SK-N-DZ (cell line): ENCODE results near the gene ESRRB.

Source experiments
- DNase-seq: peaks from one replicate; pipeline ENCODE4 v3.0.0-alpha.2; 2015; ENCODE audit warnings: low spot score

The ESRRB gene

DNA sequence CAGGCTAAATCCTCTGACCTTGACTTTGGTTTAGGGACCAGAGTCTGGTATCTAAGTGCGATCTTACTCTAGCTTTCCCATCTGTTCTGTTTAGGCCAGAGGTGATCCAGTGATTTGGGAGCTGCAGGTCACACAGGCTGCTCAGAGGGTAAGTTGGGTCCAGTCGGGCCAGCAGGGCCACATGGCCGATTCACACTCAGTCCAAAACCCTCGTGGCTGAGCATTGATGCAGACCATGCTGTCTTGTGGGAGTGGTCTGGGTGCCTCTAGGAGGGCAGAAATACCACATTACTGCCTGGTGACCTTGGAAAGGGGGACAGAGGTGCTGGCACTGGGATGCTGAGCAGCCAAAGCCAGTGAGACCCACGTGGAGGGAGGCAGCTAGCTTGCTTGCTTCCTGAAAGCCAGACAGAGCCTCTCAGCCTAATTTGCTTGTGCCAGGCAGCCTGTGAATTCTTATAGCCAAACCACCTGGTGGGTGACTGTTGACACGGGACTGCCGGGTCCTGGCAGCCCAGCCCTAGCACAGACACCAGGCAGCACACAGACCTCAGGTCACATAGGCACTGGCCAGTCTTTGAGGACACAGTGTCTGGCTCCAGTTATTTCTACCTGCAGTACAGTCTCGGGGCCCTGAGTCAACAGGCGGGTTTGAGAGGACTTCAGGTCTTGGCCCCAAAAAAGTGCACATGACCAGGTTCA is 31.7 kb downstream of the ESRRB start:
- no peak for DNase-seq

DNA sequence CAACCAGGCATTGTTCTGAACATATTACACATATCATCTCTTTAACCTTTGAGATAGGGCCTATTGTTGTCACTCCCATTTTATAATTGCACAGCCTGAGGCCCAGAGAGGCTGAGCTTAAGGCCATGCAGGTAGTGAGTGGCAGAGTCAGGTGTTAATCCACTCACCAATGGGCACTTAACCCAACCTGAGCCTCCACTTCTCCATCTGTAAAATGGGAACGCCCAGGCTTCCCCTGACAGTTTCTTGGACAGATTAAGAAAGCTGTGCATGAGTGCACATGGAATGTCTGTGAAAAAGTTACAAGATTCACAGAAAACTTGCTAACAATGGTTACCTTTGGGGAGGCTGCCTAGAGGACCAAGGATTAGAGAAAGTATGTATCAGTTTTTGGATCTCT is 32.9 kb downstream of the ESRRB start:
- no peak for DNase-seq

DNA sequence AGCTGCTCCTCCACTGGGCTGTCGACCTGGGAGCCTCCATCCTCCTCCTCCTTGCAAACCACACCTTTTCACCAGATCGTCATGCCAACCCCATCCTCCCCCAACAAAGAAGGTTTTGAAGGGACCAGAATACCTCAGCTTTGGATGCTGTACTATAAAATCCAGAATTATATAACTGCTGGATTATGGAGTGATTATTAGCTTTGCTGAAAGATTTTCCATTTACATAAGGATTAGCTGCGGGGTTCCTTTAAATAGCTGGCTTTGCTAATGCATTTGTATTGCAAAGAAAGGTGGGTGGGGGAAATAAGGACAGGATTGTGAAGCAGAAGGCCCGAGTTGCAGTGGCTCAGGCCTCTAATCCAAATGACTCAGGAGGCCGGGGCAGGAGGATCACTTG is 36.6 kb downstream of the ESRRB start:
- DNase-seq: no peak

DNA sequence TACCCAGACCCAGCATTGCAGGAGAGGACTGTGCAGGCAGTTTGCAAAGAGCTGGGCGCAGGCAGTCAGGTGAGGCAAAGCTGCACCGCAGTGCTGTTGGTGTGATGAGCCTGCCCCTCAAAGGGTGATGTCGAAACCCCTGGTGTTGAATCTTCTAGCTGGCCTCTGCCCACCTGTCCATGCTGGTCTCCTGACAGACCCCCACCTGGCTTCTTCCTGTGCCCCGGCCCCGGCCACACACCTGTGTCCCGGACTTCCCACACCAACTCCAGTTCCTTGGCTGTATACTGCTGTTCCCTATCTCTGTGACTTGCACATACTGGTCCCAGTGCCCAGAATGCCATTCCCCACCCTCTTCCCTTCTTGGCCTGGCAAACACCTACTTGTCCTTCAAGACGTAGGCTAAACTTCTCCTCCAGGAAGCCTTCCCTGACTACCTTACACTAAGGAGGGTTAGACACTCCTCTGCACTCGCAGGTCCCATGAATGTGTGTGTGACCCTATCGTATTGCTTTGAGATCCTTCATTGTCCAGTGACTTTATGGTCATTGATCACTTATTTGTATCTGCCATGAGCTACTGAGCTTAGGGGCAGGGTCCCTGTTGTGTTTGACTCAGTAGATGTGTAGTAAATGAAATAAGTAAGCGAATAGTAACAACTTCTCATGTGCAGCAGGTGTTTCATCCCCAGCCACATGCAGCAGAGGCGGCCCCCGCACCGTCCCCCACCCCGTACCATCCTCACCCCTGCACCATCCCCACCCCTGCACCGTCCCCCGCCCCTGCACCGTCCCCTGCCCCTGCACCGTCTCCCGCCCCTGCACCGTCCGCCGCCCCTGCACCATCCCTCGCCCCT is 37.4 kb downstream of the ESRRB start:
- no peak for DNase-seq

DNA sequence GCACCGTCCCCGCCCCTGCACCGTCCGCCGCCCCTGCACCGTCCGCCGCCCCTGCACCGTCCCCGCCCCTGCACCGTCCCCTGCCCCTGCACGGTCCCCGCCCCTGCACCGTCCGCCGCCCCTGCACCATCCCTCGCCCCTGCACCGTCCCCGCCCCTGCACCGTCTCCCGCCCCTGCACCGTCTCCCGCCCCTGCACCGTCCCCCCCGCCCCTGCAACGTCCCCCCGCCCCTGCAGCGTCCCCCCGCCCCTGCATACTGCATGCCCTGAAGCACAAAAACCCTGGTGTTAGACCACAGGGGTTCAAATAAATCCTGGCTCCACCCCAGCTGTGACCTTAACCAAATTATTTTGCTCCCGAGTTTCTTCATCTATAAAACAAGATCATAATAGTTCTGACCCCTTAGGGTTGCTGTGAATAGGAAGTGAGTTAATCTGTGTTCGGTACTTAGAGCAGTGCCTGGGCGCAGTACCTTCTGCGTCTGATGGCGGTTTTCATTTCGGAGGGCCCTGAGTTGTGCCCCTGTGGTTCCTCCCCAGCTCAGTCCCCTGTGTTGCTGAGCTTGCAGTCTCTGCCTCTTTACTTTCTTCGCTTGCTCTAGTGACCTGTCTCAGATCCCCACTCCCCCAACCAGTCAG is 38.1 kb downstream of the ESRRB start:
- no peak for DNase-seq

DNA sequence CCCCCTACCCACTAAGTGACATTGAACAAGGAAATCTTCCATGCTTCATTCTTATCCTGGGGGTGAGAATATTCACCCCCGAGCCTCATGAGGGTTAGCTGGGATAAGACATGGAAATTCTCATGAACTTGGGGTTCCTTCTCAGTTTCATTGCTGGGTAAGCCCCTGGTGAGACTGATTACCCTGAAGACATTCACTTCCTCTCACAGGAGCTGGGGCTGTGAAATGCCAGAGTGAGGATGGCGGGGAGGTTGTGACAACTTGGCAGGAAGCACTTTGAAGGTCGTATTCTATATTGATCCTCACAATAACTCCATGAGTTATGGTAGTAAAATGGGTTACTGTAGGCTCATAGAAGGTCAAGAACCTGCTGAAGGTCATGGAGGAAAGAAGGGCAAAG is 43.5 kb downstream of the ESRRB start:
- DNase-seq: no peak

DNA sequence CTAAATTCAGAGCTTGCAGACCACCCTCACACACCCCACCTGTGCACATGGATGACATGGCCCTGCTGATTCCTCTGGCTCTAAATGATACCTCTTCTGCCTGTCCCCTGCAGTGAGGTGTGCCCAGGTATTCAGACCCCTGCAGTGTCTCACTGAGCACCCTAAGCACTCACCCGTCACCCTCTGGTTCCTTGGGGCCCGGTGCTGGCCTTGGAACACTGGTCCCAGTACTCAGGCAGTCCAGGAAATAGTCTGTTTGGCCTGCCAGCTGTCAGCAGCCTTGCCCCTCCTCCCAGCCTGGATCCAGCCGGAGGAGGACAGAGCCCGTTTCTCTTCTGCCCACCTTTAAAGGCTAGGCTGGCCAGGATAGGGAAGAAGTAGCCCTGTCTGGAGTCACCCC is 44.9 kb downstream of the ESRRB start:
- DNase-seq: no peak

DNA sequence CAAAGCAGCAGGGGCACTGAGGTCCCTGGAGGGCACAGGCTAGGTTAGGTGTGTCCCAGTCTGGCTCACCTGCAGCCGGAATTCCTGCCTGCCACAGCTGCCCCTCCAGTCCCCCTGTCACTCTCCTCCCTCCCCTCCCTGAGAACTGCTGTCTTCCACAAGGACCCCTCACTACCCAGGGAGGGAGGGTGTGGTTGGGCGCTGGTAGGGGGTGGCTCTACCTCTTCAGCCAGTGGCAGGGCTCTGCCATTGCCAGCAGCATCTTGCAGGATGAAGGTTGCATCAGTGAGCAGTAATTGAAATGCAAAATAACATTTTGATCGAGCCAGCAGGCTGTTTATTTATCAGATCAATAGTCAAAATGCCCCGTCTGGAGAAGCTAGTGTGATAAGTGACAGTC is 45.7 kb downstream of the ESRRB start:
- DNase-seq: no peak

DNA sequence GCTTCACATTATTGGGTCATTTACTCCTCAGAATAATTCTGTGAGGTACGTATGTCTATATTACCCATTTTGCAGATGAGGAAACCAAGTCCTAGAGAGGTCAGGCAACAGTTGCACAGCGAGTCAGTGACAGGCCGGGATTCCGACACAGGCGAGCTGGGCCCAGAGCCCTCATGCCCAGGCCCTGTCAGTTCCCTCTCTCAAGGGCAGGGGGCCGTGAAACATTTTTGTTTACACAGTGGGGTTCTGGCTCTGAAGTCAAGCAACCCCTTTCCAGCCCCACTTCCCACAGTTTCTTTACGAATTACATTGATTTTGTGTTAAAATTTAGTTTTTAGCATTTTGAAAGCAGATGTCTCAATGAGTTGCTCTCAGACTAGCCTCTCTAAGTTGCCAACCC is 46.7 kb downstream of the ESRRB start:
- no peak for DNase-seq

DNA sequence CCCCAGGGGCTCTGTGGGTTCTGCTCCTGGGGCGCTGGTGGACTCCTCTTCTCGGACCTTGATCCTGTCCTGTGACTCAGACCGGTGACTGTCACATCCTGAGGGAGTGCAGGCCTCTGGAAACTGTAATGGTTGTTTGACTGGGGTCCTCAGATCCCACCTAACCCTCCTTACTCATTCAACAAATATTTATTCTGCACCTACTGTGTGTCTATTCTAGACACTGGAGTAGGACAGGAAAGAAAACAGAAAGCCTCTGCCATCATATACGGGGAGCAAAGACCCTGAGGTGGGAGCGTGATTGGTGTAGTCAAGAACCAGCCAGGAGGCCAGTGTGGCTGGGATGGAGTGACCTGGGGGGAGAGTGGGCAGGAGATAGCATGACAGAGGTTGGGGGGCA is 47.6 kb downstream of the ESRRB start:
- no peak for DNase-seq

DNA sequence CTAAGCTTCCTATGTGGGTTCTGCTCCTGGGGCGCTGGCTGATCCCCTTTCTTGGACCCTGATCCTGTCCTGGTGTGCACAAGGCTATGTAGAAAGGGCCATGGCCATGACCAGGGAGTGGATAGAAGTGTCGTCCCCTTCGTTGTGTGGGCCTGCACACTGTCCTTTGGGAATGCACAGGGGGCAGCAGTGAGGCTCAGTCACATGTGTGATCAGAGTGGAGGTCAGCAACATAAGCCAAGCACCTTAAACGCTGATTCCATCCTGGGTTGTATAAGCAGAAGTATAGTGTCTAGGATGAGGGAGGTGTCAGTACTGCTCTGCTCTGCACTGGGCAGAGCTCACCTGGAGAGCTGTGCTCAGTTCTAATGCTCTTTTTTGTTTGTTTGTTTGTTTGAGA is 48.4 kb downstream of the ESRRB start:
- DNase-seq: no peak

DNA sequence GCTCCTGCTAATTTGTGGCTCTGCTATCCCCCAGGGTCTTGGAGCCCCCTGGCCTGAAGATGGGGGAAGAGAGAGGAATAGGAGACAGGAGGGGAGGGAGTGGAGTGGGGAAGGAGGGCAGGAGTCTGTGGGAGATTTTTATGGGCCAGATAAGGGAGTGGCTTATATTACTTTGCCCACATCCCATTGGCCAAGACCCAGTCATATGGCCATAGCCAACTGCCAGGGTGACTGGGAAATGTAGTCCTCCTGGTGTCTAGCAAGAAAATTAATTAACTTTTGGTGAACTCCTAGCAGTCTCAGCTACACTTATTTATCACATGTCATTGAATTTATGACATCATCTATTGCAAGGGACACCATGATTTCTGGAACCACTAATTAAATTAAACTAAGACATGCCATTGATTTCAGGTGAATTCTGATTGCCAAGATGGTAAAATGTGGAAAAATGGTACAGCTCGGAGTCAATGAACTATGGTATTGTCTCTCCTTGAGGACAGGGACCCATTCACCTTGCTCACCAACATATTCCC is 50.3 kb downstream of the ESRRB start:
- DNase-seq: peak; percentile 34

DNA sequence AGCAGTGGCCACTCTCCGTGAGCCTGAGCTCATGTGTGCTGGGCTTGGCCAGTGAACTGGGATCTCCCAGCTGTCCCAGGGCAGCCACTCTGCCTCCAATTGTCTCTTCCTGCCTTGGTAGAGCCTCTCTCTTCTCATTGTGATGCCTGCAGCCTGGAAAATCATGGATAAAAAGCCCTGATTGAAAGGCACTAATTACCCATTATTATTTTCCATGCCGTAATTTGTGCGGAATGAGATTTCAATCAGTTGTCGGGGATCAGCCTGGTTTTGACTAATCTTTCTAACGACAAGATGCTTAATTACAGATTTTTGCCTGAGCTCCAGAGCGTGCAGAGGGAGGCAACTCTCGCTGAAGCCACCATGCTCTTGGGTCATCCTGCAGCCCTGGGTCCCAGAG is 52.7 kb downstream of the ESRRB start:
- no peak for DNase-seq

DNA sequence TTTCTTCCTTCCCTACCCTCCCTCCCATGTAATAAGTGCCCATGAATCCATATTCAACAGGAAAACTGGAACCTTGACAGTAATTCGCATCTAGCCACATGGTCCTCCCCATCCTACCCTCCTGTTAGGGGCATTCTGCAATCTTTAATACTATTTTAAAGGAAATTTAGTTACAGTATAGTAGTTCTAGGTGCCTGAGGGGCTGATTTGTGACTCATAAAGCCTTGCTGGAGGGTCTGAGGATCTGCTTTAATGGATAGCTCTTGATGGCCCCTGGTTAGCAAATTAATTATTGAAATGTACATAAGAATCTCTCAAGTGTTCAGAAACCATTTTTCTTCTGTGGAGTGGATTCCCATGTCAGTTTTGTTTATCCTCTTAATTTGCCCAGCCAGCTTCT is 54.1 kb downstream of the ESRRB start:
- DNase-seq: no peak

DNA sequence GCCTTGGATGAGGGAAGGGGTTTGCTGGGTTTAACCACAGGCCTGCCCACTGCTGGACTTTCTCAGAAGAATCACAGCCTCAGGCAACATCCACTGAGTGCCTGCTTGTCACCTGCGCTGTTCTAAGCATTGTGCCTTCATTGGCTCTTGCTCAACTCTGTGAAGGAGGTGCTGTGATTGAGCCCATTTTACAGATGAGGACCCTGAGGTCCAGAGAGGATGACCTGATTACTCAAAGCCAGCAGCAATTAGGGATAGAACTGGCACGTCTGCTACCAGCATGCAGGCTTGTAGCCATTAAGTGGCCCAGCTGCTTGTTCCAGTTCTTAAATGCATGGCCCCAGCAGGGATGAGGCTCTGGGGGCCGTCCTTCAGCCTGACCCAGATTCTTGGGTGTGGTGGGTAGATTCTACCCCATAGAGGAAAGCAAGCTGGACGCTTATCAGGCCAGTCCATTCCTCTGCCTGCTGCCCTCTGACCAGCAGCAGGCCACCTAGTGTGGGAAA is 54.6 kb downstream of the ESRRB start:
- DNase-seq: no peak

DNA sequence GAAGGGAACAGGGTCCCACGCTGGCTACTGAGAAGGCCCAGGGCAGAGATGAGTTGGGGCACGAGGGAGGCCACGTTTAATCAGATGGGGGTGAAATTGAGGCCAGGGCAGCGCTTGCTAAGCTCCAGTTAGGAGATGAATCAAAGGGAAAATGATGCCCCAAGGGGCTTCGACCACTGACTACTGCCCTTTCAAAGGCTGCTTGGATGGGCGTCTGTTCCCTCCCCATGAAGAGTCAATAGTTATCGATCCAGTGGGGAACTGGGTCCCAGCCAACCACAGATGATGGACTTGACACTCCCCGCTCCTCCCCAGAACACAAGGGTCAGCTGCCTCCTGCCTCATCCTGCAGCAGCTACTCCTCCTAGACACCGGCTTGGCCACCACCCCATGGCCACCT is 55.6 kb downstream of the ESRRB start:
- DNase-seq: no peak

DNA sequence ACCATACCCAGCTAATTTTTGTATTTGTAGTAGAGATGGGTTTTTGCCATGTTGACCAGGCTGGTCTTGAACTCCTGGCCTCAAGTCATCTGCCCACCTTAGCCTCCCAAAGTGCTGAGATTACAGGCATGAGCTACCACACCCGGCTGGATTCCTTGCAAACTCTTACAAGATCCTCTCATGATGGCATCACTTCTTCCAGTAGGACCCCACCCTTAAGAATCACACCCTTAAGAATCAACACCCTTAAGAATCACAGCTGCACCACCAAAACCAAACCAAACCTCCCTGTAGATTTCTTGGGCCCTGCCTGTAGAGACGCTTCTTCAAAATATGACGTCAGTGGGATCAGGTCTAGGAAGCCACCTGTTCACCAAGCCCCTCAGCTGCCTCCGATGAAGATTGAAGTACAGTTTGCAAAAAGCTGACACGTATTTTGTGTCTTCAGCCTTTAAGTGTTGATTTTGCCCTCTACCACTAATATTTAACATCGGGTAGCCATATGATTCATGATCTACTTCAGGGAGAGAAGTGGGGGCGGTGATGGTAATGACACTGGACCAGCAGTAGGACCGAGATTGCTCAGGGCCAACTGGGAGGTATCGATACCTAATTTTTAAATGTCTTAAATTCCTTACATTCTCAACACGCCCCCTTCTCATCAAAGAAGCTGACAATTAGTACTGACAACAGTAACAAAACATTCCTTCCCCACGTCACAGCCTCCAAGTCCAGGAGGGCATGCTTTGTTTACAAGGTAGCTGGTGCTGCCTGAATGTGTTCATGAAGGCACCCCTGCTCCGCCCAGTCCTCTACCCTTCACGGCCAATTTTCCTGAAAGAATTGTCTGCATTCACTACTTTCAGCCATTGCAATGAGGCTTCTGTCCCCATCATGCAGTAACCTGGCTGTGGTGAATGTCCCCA is 57.2 kb downstream of the ESRRB start:
- no peak for DNase-seq

DNA sequence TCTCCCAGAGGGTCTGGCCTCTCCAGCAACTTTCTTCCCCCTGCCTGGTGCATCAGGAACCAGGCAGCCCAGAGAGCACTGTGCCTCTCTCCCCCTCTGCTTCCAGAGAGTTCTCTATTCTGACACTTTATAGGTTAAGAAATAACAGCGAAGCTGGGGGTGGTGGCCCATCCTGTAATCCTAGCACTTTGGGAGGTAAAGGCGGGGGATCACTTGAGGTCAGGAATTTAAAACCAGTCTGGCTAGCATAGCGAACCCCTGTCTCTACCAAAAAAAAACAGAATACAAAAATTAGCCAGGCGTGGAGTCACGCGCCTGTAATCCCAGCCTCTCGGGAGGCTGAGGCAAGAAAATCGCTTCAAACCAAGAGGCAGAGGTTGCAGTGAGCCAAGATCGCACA is 58.3 kb downstream of the ESRRB start:
- DNase-seq: no peak

DNA sequence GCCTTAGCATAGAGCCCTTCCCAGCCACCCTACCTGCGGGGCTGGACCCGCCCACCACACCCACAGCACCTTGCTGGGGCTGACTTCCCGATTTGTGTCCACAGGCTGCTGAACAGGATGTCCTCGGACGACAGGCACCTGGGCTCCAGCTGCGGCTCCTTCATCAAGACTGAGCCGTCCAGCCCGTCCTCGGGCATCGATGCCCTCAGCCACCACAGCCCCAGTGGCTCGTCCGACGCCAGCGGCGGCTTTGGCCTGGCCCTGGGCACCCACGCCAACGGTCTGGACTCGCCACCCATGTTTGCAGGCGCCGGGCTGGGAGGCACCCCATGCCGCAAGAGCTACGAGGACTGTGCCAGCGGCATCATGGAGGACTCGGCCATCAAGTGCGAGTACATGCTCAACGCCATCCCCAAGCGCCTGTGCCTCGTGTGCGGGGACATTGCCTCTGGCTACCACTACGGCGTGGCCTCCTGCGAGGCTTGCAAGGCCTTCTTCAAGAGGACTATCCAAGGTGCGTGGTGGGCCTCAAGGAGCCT is 63.4 kb downstream of the ESRRB start:
- no peak for DNase-seq

DNA sequence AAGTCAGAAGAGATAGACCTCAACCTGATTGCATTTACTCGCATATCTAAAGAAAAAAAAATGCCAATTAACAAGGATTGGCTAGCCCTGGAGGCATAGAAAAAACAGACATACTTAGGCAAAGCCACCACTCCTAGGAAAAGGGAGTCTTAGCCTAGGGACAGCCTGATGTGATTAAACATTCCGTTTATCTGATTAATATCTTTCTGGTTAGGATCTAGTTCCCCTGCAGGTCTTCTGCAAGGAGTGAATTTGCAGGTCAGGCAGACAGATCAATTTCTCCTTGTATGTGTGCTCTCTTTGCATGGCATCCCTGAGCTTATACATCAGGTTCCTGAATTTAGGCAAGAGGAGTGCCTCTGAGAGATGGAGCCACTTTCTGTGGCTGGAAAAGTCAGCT is 70.5 kb downstream of the ESRRB start:
- peak; percentile 58 for DNase-seq

DNA sequence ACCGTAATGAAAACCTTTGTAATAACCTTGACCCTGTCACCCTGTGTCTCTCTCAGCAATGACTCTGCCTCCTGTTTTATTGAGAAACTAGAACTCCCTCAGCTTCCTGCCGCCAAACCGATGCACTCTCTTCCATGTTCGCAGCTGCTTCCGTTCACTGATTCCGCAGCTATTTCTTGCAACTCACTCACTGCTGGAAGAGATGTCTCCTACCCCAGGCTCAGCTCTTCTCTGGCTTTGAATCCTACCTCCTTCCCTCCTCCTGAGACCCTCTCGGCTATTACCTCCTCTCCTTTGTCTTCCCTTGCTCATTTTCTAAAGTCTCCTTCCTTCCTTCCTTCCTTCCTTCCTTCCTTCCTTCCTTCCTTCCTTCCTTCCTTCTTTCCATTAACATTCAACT is 71.0 kb downstream of the ESRRB start:
- no peak for DNase-seq
